A673 (cell line): ENCODE results near the gene SNAI3. TPM values are rescaled to one million over a fixed set of nuclear protein-coding genes. Genes with fewer than 3 reads are reported as not detected.

ENCODE experiments used
- BruUV-seq: library from RNA; stranded (reverse); fragments of 400-500 nt; replicated peaks from 2 replicates; lab custom pipeline; 2021; lab: Mats Ljungman, UMichigan
- CTCF ChIA-PET: fragments of 300-600 bp; sonication (Branson Sonifier 250); formaldehyde crosslinking; loops from one replicate; lab custom pipeline; 2022; ENCODE audit warnings: antibody characterized with exemption; lab: Charles Lee
- POLR2A ChIA-PET: fragments of 300-600 bp; sonication (Branson Sonifier 250); formaldehyde crosslinking; loops from one replicate; lab custom pipeline; 2022; ENCODE audit warnings: antibody characterized with exemption; ENCODE audit not compliant: low non-redundant PET; lab: Charles Lee
- DNase-seq: peaks from one replicate; pipeline ENCODE4 v3.0.0-alpha.2; 2015; ENCODE audit warnings: low spot score
- H3K27ac ChIP-seq: fragments of 200-600 bp; sonication (generic); 2 replicates; pipeline ENCODE4 v1.5.1; 2016; ENCODE audit warnings: mixed run types, low read depth, mild to moderate bottlenecking, mixed read lengths, antibody characterized with exemption, low read length; ENCODE audit not compliant: poor library complexity, severe bottlenecking
- H3K27me3 ChIP-seq: fragments of 200-600 bp; sonication (generic); replicated peaks from 2 replicates; pipeline ENCODE4 v1.6.1; 2017; ENCODE audit warnings: mixed run types, low read depth, mild to moderate bottlenecking, mixed read lengths, antibody characterized with exemption, low read length; ENCODE audit not compliant: insufficient read depth, poor library complexity
- H3K36me3 ChIP-seq: fragments of 200-600 bp; sonication (generic); 2 replicates; pipeline ENCODE4 v1.6.1; 2016; ENCODE audit warnings: mixed run types, mild to moderate bottlenecking, mixed read lengths, antibody characterized with exemption, low read length; ENCODE audit not compliant: insufficient read depth, poor library complexity, severe bottlenecking
- H3K4me1 ChIP-seq: fragments of 200-600 bp; sonication (generic); 2 replicates; pipeline ENCODE4 v1.6.1; 2017; ENCODE audit warnings: mixed run types, mild to moderate bottlenecking, mixed read lengths, antibody characterized with exemption, low read length; ENCODE audit not compliant: insufficient read depth, poor library complexity, severe bottlenecking
- H3K4me3 ChIP-seq: fragments of 200-600 bp; sonication (generic); 2 replicates; pipeline ENCODE4 v1.5.1; 2016; ENCODE audit warnings: low read depth, mixed run types, mild to moderate bottlenecking, mixed read lengths, low read length; ENCODE audit not compliant: poor library complexity, severe bottlenecking
- H3K9me3 ChIP-seq: fragments of 200-600 bp; sonication (generic); 2 replicates; pipeline ENCODE4 v1.6.1; 2016; ENCODE audit warnings: mixed run types, low read depth, mild to moderate bottlenecking, mixed read lengths, antibody characterized with exemption, low read length; ENCODE audit not compliant: poor library complexity, severe bottlenecking
- EZH2 ChIP-seq: fragments of 200-600 bp; sonication (generic); IDR thresholded peaks from 2 replicates; pipeline ENCODE4 v1.6.1; 2017; ENCODE audit warnings: borderline replicate concordance, low read depth, mild to moderate bottlenecking, mixed read lengths, antibody characterized with exemption, low read length; ENCODE audit not compliant: poor library complexity, severe bottlenecking
- intact Hi-C: fragments of 100-400 bp; cut with micrococcal nuclease; formaldehyde crosslinking; loops from one replicate; pipeline ENCODE4 v1.10.0; 2022; ENCODE audit not compliant: unreplicated experiment
- total RNA-seq: library from RNA; stranded (reverse); gene quantifications from 2 replicates; pipeline ENCODE4 v1.2.3, GENCODE V29; 2021
- TF ChIP-seq, protein P1 (sequence below): fragments of 300-800, 200-600 bp; sonication (generic); conservative IDR thresholded peaks from 2 replicates; pipeline ENCODE4 v1.5.1; 2017; ENCODE audit warnings: low read depth, mild to moderate bottlenecking, antibody characterized with exemption, low read length, moderate library complexity, mixed read lengths

SNAI3 gene
- total RNA-seq, 1 experiment from 2014 or later = not detected

- POLR2A ChIA-PET = no interaction called here
- H3K4me1 ChIP-seq = no peaks in the 10 kb centered on the region
- peaks cover 34% of the 10 kb centered on the region for H3K36me3 ChIP-seq
- no peak overlapping the region for H3K4me3 ChIP-seq
- no peaks in the 10 kb centered on the region for H3K9me3 ChIP-seq
- no peak for TF ChIP-seq EZH2
- TF ChIP-seq, protein P1, sequence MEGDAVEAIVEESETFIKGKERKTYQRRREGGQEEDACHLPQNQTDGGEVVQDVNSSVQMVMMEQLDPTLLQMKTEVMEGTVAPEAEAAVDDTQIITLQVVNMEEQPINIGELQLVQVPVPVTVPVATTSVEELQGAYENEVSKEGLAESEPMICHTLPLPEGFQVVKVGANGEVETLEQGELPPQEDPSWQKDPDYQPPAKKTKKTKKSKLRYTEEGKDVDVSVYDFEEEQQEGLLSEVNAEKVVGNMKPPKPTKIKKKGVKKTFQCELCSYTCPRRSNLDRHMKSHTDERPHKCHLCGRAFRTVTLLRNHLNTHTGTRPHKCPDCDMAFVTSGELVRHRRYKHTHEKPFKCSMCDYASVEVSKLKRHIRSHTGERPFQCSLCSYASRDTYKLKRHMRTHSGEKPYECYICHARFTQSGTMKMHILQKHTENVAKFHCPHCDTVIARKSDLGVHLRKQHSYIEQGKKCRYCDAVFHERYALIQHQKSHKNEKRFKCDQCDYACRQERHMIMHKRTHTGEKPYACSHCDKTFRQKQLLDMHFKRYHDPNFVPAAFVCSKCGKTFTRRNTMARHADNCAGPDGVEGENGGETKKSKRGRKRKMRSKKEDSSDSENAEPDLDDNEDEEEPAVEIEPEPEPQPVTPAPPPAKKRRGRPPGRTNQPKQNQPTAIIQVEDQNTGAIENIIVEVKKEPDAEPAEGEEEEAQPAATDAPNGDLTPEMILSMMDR = no peak
- intact Hi-C loops = no loop called here
- no peak for DNase-seq
- no peak overlapping the region for H3K27ac ChIP-seq
- CTCF ChIA-PET = no interaction called here
- H3K27me3 ChIP-seq = peaks cover 4% of the 10 kb centered on the region
- BruUV-seq = no TSS peak
Observed at GRCh38 chr16:88633684-88634140, 52.6 kb downstream of the SNAI3 start.

DNA sequence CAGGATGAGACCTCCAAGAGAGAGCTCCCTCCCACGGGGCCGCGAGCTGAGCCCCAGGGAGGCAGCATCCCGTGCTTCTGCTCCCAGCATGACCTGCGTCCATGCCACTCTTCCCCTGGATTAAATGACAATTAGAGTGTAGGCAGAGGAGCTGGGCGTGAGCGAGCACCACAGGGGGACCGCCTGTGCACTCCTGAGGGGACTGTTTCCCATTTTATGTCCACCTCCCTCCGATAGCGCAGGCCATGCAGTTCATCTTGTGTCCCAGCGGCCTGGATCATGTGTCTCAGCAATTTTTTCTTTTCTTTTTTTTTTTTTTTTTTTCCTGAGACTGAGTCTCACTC, 53.7 kb downstream of the SNAI3 start:
- Histone ChIP-seq H3K4me3 (no peak overlapping the region), H3K36me3 (peaks cover 45% of the 10 kb centered on the region), H3K27me3 (no peaks in the 10 kb centered on the region), H3K27ac (no peak overlapping the region), H3K9me3 (no peaks in the 10 kb centered on the region), H3K4me1 (no peaks in the 10 kb centered on the region)
- no TSS peak for BruUV-seq
- intact Hi-C loops = no loop called here
- TF ChIP-seq EZH2 = no peak
- TF ChIP-seq, protein P1 = no peak
- DNase-seq = no peak
- ChIA-PET POLR2A (no interaction called here), CTCF (no interaction called here)

DNA sequence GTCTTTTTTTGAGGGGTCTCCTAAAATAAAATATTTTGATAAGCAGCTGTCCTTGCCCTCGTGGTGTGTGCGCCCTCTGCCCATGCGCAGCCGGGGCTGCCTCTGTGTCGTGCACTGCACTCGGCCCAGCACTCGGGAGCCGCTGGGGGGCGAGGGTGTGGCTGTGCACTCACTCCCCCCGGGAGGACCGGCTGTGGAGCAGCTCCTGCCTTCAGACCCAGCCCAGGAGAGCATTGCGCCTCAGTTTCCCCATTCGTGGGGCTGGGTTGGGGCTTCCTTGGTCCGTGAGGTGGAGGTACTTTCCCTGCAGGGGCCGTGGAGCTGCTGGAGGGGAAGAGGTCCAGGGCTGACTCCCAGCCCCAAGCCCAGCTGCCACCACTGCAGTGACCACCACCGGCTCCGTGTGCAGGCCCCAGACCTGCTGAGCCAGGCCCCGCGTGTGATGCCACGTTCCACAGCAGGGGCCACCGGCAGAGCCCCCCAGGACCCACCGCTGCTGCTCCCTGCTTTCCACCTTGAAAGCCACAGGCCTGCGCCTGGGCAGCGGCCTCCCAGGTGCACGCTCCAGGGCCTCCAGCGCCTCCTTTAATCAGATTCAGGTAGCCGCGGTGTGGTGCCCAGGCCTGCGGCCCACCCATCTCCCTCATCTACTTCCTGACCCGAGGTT, 54.3 kb downstream of the SNAI3 start:
- H3K4me1 ChIP-seq = no peaks in the 10 kb centered on the region
- peaks cover 46% of the 10 kb centered on the region for H3K36me3 ChIP-seq
- no peak for DNase-seq
- ChIA-PET POLR2A (no interaction called here), CTCF (no interaction called here)
- H3K4me3 ChIP-seq = no peak overlapping the region
- no peak overlapping the region for H3K27ac ChIP-seq
- no peak for TF ChIP-seq EZH2
- TF ChIP-seq, protein P1 = no peak
- H3K9me3 ChIP-seq = no peaks in the 10 kb centered on the region
- no peaks in the 10 kb centered on the region for H3K27me3 ChIP-seq
- no TSS peak for BruUV-seq
- intact Hi-C loops = no loop called here
